ENCODE results near the gene MGAT4A.
A peak's percentile ranks its signal among the peaks of the same experiment; 100 is the strongest.
"Not testable (repeated sequence)": the region's sequence is repeated elsewhere in the genome, so short reads cannot be mapped to it uniquely, and the experiment has no call there.

MGAT4A gene

GRCh38 chr2:98731894-98732349, 990 bp upstream of the MGAT4A start:
- peak; percentile 59 for DNase-seq (ENCODE audit: low read depth)
- TF ChIP-seq CTCF (IDR thresholded peaks at IDR 0.05; ENCODE audit: low read depth, low read length), result no peak
- TF ChIP-seq MAX (IDR thresholded peaks at IDR 0.05; ENCODE audit: low read depth, low read length), result no peak
- TF ChIP-seq MYC (IDR thresholded peaks at IDR 0.05; ENCODE audit: low read depth, low read length), result no peak
- no peak for TF ChIP-seq POLR2A (IDR thresholded peaks at IDR 0.05; ENCODE audit: extremely low read depth, insufficient read length)
- peak overlapping the region; percentile 82 for H3K4me3 ChIP-seq (ENCODE audit: low read depth, low read length)

- TF ChIP-seq MAX (IDR thresholded peaks at IDR 0.05; ENCODE audit: low read depth, low read length) (no peak), CTCF (IDR thresholded peaks at IDR 0.05; ENCODE audit: low read depth, low read length) (peak; percentile 2)
- peak overlapping the region; percentile 81 for H3K4me3 ChIP-seq (ENCODE audit: low read depth, low read length)
- peak; percentile 76 for DNase-seq (ENCODE audit: low read depth)
Measured at GRCh38 chr2:98730707-98731040, 258 bp downstream of the MGAT4A start.

- no peak for TF ChIP-seq CTCF (IDR thresholded peaks at IDR 0.05; ENCODE audit: low read depth, low read length)
- TF ChIP-seq MYC (IDR thresholded peaks at IDR 0.05; ENCODE audit: low read depth, low read length), result peak; percentile 35
- peak; percentile 32; the same call in 1 of the 2 replicates for TF ChIP-seq MAX (IDR thresholded peaks at IDR 0.05; ENCODE audit: low read depth, low read length)
- peak; percentile 88 for DNase-seq (ENCODE audit: low read depth)
- H3K4me3 ChIP-seq (ENCODE audit: low read depth, low read length), result peak overlapping the region; percentile 81
Measured at GRCh38 chr2:98730053-98730706, 752 bp downstream of the MGAT4A start.

GRCh38 chr2:98729652-98730051, 1.3 kb downstream of the MGAT4A start:
- TF ChIP-seq MYC (IDR thresholded peaks at IDR 0.05; ENCODE audit: low read depth, low read length) (no peak), POLR2A (IDR thresholded peaks at IDR 0.05; ENCODE audit: extremely low read depth, insufficient read length) (no peak), CTCF (IDR thresholded peaks at IDR 0.05; ENCODE audit: low read depth, low read length) (no peak), MAX (IDR thresholded peaks at IDR 0.05; ENCODE audit: low read depth, low read length) (no peak; the same call in 1 of the 2 replicates)
- H3K4me3 ChIP-seq (ENCODE audit: low read depth, low read length), result peak overlapping the region; percentile 81
- peak; percentile 42 for DNase-seq (ENCODE audit: low read depth)

- DNase-seq (ENCODE audit: low read depth), result not testable (repeated sequence)
- peak overlapping the region; percentile 81 for H3K4me3 ChIP-seq (ENCODE audit: low read depth, low read length)
Measured at GRCh38 chr2:98728088-98728718, 2.7 kb downstream of the MGAT4A start.

GRCh38 chr2:98727369-98728087, 3.4 kb downstream of the MGAT4A start:
- peak overlapping the region; percentile 81 for H3K4me3 ChIP-seq (ENCODE audit: low read depth, low read length)
- TF ChIP-seq CTCF (IDR thresholded peaks at IDR 0.05; ENCODE audit: low read depth, low read length) (no peak), MYC (IDR thresholded peaks at IDR 0.05; ENCODE audit: low read depth, low read length) (no peak), MAX (IDR thresholded peaks at IDR 0.05; ENCODE audit: low read depth, low read length) (no peak), POLR2A (IDR thresholded peaks at IDR 0.05; ENCODE audit: extremely low read depth, insufficient read length) (no peak)
- no peak for DNase-seq (ENCODE audit: low read depth)
